Measurements from ENCODE around the gene SRRM4.

The SRRM4 gene

DNA sequence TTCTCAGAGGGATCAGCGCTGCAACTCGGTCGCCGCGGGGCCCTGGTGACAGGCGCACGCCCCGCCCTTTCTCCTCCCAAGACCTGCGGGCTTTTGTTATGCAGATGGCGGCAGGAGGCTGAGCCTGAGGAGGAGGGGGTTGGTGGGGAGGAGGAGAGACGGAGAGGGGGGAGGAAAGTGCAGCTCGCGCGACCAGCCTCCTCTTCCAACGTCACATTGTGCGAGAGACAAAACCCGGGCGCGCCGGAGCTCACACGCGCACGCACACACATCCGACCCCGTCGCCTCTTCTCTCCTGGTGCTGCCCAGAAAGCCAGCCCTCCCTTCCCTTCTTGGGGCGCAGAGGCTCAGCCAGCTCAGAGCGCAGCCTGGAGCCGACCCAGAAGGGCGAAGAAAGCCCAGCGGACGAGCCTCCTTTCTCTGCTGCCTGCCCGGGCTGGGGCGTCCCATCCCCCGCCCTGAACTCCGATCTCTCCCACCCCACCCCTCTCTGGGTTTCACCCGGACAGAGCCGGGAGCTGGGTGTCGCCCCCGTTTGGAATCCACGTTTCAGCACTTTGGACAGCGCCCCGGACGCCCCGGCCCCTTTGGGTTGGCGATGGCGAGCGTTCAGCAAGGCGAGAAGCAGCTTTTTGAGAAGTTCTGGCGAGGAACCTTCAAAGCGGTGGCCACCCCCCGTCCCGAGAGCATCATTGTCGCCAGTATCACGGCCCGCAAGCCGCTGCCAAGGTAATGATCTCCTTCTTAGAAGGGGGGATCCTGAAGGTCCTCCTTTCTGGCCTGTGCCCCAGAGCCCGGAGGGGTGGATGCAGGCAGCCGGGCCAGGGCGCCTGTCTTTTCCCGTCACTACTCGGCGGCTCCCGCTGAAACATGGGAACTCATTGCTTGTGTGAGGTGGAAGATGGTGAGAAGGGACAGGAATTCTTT is at the start of gene SRRM4:
Gene SRRM4 (plus strand): TSS at position 257 of the 927 bp plus-strand sequence. CDS start 342 bp downstream, at position 599.
- TF ChIP-seq YY1 (IDR thresholded peaks at IDR 0.05; ENCODE audit: low read depth) (no peak), REST (IDR thresholded peaks at IDR 0.05; ENCODE audit: low read depth) (peak; percentile 92), EP300 (IDR thresholded peaks at IDR 0.05; ENCODE audit: borderline replicate concordance) (no peak), NFIC (IDR thresholded peaks at IDR 0.05) (no peak), TCF12 (IDR thresholded peaks at IDR 0.05; ENCODE audit: low read depth) (no peak)

DNA sequence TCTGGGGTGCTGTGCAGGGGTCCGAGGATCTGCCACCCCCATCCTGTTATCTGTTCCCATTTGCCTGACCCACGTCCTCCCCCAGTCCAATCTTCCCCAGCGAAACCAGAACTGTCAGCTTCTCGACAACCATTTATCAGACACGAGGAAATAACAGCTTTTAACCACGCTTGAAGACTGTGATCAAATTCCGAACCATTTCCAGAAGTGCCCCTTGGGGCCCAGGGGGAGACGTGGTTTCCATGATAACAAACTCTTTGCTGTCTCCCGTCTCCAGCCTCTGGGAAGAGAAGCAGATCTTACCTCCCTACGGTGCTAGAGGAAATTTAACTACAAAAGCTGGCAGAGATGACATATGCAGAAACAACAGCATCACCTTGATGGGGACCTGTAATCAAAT is 35.1 kb upstream of the SRRM4 start:
- no peak for TF ChIP-seq TCF12 (IDR thresholded peaks at IDR 0.05; ENCODE audit: low read depth)
- no peak for TF ChIP-seq EP300 (IDR thresholded peaks at IDR 0.05; ENCODE audit: borderline replicate concordance)

DNA sequence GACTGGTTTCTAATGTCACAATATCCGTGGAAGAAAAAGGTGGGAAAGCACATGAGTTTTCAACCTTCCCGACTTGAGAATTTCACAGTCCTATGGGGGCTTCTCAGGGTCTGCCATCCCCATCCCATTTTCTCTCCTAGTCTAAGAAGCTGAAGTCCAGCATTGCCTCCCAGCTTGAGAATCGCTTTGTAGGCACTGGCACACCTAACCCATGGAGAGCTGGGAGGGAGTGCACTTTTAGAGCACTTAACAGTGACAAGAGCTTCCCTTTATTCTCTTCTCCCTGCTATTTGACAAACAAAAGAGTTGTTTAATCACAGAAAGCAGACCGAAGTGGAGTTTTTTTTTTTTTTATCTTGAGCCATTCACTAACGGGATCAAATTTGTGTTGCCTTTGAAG is 22.8 kb upstream of the SRRM4 start:
- TF ChIP-seq NFIC (IDR thresholded peaks at IDR 0.05), result no peak
- no peak for TF ChIP-seq RAD21 (IDR thresholded peaks at IDR 0.05; ENCODE audit: low read depth)
- TF ChIP-seq CREB1 (IDR thresholded peaks at IDR 0.05; ENCODE audit: low read depth), result no peak
- no peak for TF ChIP-seq EP300 (IDR thresholded peaks at IDR 0.05; ENCODE audit: borderline replicate concordance)
- TF ChIP-seq ZBTB7A (IDR thresholded peaks at IDR 0.05; ENCODE audit: low read depth), result no peak
- TF ChIP-seq TEAD4 (IDR thresholded peaks at IDR 0.05), result no peak

DNA sequence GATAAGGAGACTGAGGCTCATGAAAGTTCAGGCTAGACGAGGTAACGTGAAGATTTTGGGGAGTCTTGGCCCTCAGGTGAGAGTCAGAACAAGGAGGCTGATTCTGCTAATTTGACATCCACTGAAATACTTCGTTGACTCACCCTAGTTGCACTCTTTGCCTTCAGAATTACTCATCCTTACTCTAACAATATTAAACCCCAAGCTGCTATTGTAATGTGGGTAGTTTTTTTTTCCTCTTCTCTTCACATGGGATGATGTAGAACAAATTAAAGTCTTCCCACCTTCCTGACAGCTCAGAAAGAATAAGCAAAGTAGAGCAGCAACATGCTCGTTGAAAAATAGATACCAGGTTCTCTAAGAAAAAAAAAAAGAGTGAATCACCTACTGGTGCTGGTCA is 22.0 kb upstream of the SRRM4 start:
- TF ChIP-seq YY1 (IDR thresholded peaks at IDR 0.05; ENCODE audit: low read depth) (no peak), EP300 (IDR thresholded peaks at IDR 0.05; ENCODE audit: borderline replicate concordance) (no peak), RAD21 (IDR thresholded peaks at IDR 0.05; ENCODE audit: low read depth) (no peak), FOXM1 (IDR thresholded peaks at IDR 0.05; ENCODE audit: borderline replicate concordance, low read depth) (no peak), ZBTB7A (IDR thresholded peaks at IDR 0.05; ENCODE audit: low read depth) (no peak), TAF1 (IDR thresholded peaks at IDR 0.05; ENCODE audit: low read depth) (no peak)
- TF ChIP-seq, protein P1, sequence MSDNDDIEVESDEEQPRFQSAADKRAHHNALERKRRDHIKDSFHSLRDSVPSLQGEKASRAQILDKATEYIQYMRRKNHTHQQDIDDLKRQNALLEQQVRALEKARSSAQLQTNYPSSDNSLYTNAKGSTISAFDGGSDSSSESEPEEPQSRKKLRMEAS (IDR thresholded peaks at IDR 0.05), result no peak

- TF ChIP-seq CEBPB (IDR thresholded peaks at IDR 0.05) (no peak), YY1 (IDR thresholded peaks at IDR 0.05; ENCODE audit: low read depth) (no peak), NFIC (IDR thresholded peaks at IDR 0.05) (no peak), ZBTB7A (IDR thresholded peaks at IDR 0.05; ENCODE audit: low read depth) (no peak), TAF1 (IDR thresholded peaks at IDR 0.05; ENCODE audit: low read depth) (no peak), EP300 (IDR thresholded peaks at IDR 0.05; ENCODE audit: borderline replicate concordance) (no peak), EGR1 (IDR thresholded peaks at IDR 0.05) (no peak), CREB1 (IDR thresholded peaks at IDR 0.05; ENCODE audit: low read depth) (no peak), RAD21 (IDR thresholded peaks at IDR 0.05; ENCODE audit: low read depth) (no peak), USF1 (IDR thresholded peaks at IDR 0.05) (no peak), TCF12 (IDR thresholded peaks at IDR 0.05; ENCODE audit: low read depth) (no peak), REST (IDR thresholded peaks at IDR 0.05; ENCODE audit: low read depth) (no peak), FOXM1 (IDR thresholded peaks at IDR 0.05; ENCODE audit: borderline replicate concordance, low read depth) (no peak), TEAD4 (IDR thresholded peaks at IDR 0.05) (no peak)
- TF ChIP-seq, protein P1 (IDR thresholded peaks at IDR 0.05), result no peak
These were observed 21.3 kb upstream of the SRRM4 start for GRCh38 chr12:118959985-118960560.

DNA sequence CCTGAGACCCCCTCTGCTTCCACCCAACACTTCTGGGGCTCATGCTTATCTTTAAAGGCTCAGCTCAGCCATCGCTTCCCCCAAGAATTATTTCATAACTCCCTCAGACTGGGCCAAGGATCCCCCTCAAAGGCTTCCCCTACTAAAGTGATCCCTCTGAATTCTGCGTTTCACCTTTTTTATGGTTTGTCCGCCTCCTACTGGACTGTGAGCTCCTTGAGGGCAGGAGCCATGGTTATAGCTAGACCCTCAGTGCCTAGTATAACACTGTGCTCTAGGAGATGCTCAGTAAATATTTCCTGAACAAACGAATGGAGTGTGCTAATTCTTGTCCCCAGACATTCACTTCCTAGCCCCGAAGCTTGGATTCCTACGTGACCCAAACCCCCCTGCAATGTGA is 20.5 kb upstream of the SRRM4 start:
- TF ChIP-seq REST (IDR thresholded peaks at IDR 0.05; ENCODE audit: low read depth) (no peak), CEBPB (IDR thresholded peaks at IDR 0.05) (no peak), EP300 (IDR thresholded peaks at IDR 0.05; ENCODE audit: borderline replicate concordance) (no peak)
